GOT3 (cell line): ENCODE results near the gene MTMR12.

Source experiments
- DNase-seq: peaks from one replicate; lab custom pipeline; 2025; ENCODE audit warnings: mixed read lengths; lab: John Stamatoyannopoulos, UW

The MTMR12 gene

GRCh38 chr5:32190095-32190494 is 122.6 kb downstream of the MTMR12 start:
- no peak for DNase-seq

- no peak for DNase-seq
Observed at GRCh38 chr5:32187675-32188074, 125.1 kb downstream of the MTMR12 start.

- DNase-seq: no peak
Observed at GRCh38 chr5:32182463-32183063, 130.2 kb downstream of the MTMR12 start.
